IMR-90 (cell line): ENCODE data around the gene NRXN2. TPM values are rescaled to one million over a fixed set of nuclear protein-coding genes. Genes with fewer than 3 reads are reported as not detected.

ENCODE experiments used
- ATAC-seq: fragments of 200-7000 bp; cut with Tn5 transposase; 2 replicates; pipeline ENCODE4 v1.9.1; 2020; ENCODE audit warnings: low read depth, mild to moderate bottlenecking, moderate library complexity
- BruUV-seq: library from RNA; stranded (reverse); fragments of 400-500 nt; replicated peaks from 2 replicates; lab custom pipeline; 2021; lab: Mats Ljungman, UMichigan
- CTCF ChIA-PET: fragments of 300-600 bp; formaldehyde crosslinking; extraction: SDS; loops from one replicate; lab custom pipeline; 2021; ENCODE audit warnings: antibody characterized with exemption; lab: Yijun Ruan, JAX
- POLR2A ChIA-PET: fragments of 300-600 bp; sonication (Branson Sonifier 250); formaldehyde crosslinking; loops from one replicate; lab custom pipeline; 2022; ENCODE audit warnings: antibody characterized with exemption; ENCODE audit not compliant: unreplicated experiment; lab: Charles Lee
- DNase-seq: peaks from one replicate; pipeline ENCODE4 v3.0.0; 2013
- H2AFZ ChIP-seq: replicated peaks from 2 replicates; pipeline ENCODE3; 2013; ENCODE audit warnings: low read length, mild to moderate bottlenecking; ENCODE audit not compliant: poor library complexity
- H2AK5ac ChIP-seq: 2 replicates; pipeline ENCODE4 v1.6.1; 2013; ENCODE audit warnings: low read depth, low read length, inconsistent platforms
- H2AK9ac ChIP-seq: replicated peaks from 2 replicates; pipeline ENCODE3; 2013; ENCODE audit warnings: mild to moderate bottlenecking, low read depth, low read length, moderate library complexity; ENCODE audit not compliant: poor library complexity
- H2BK120ac ChIP-seq: 2 replicates; pipeline ENCODE4 v1.6.1; 2013; ENCODE audit warnings: low read depth, low read length, inconsistent platforms
- H2BK15ac ChIP-seq: 3 replicates; pipeline ENCODE4 v1.6.1; 2013; ENCODE audit warnings: low read depth, low read length, inconsistent platforms
- H2BK20ac ChIP-seq: 2 replicates; pipeline ENCODE4 v1.6.1; 2013; ENCODE audit warnings: low read depth, mild to moderate bottlenecking, inconsistent platforms, low read length, moderate library complexity
- H2BK5ac ChIP-seq: 2 replicates; pipeline ENCODE4 v1.6.1; 2013; ENCODE audit warnings: mild to moderate bottlenecking, low read depth, low read length, inconsistent platforms; ENCODE audit not compliant: poor library complexity, severe bottlenecking
- H3K14ac ChIP-seq: replicated peaks from 2 replicates; pipeline ENCODE4 v1.6.1; 2013; ENCODE audit warnings: low read depth, low read length, inconsistent platforms
- H3K18ac ChIP-seq: 2 replicates; pipeline ENCODE4 v1.6.1; 2013; ENCODE audit warnings: low read depth, low read length, control low read depth
- H3K23ac ChIP-seq: 2 replicates; pipeline ENCODE4 v1.6.1; 2013; ENCODE audit warnings: low read depth, low read length, inconsistent platforms
- H3K27ac ChIP-seq: 2 replicates; pipeline ENCODE4 v1.5.1; 2013; ENCODE audit warnings: mild to moderate bottlenecking, control low read depth, low read length; ENCODE audit not compliant: insufficient read depth
- H3K27me3 ChIP-seq: 2 replicates; pipeline ENCODE4 v1.6.1; 2013; ENCODE audit warnings: low read length; ENCODE audit not compliant: control insufficient read depth, insufficient read depth
- H3K36me3 ChIP-seq: 2 replicates; pipeline ENCODE4 v1.6.1; 2013; ENCODE audit warnings: low read length, mixed read lengths; ENCODE audit not compliant: control insufficient read depth, insufficient read depth
- H3K4ac ChIP-seq: 2 replicates; pipeline ENCODE4 v1.6.1; 2013; ENCODE audit warnings: low read depth, low read length, inconsistent platforms
- H3K4me1 ChIP-seq: 2 replicates; pipeline ENCODE4 v1.6.1; 2013; ENCODE audit warnings: low read length, mixed read lengths; ENCODE audit not compliant: control insufficient read depth, insufficient read depth
- H3K4me2 ChIP-seq: 2 replicates; pipeline ENCODE4 v1.6.1; 2013; ENCODE audit warnings: low read depth, mild to moderate bottlenecking, control low read depth, low read length, moderate library complexity
- H3K4me3 ChIP-seq: 2 replicates; pipeline ENCODE4 v1.5.1; 2013; ENCODE audit warnings: low read depth, mild to moderate bottlenecking, control low read depth, low read length, moderate library complexity; ENCODE audit not compliant: insufficient read depth
- H3K56ac ChIP-seq: 2 replicates; pipeline ENCODE4 v1.6.1; 2013; ENCODE audit warnings: low read length, inconsistent platforms; ENCODE audit not compliant: insufficient read depth; ENCODE audit errors: extremely low read depth
- H3K79me1 ChIP-seq, 2 experiments: 2 replicates each; pipeline ENCODE4 v1.6.1; 2013; ENCODE audit warnings: low read length in 2 of 2, inconsistent platforms in 1 of 2, low read depth in 1 of 2
- H3K9ac ChIP-seq: 2 replicates; pipeline ENCODE4 v1.6.1; 2013; ENCODE audit warnings: low read depth, low read length, control low read depth
- H3K9me1 ChIP-seq: 2 replicates; pipeline ENCODE4 v1.6.1; 2013; ENCODE audit warnings: low read length, inconsistent platforms; ENCODE audit not compliant: insufficient read depth
- H3K9me3 ChIP-seq: 2 replicates; pipeline ENCODE4 v1.6.1; 2013; ENCODE audit warnings: low read length; ENCODE audit not compliant: control insufficient read depth, insufficient read depth
- H4K20me1 ChIP-seq: 2 replicates; pipeline ENCODE4 v1.6.1; 2013; ENCODE audit warnings: low read length, inconsistent platforms; ENCODE audit not compliant: insufficient read depth
- H4K5ac ChIP-seq: 2 replicates; pipeline ENCODE4 v1.6.1; 2013; ENCODE audit warnings: mild to moderate bottlenecking, low read depth, low read length, control low read depth
- H4K8ac ChIP-seq, 2 experiments: 2 replicates each; pipeline ENCODE4 v1.6.1; 2013; ENCODE audit warnings: low read depth in 2 of 2, low read length in 2 of 2, control low read depth in 1 of 2, inconsistent platforms in 1 of 2
- H4K91ac ChIP-seq: 2 replicates; pipeline ENCODE4 v1.6.1; 2013; ENCODE audit warnings: low read depth, low read length, inconsistent platforms; ENCODE audit not compliant: insufficient read depth
- CHD1 ChIP-seq: IDR thresholded peaks from 2 replicates; pipeline ENCODE4 v1.6.1; 2012; ENCODE audit warnings: low read depth, low read length, improper control_type of control experiment
- RCOR1 ChIP-seq: IDR thresholded peaks from 2 replicates; pipeline ENCODE4 v1.6.1; 2012; ENCODE audit warnings: mild to moderate bottlenecking, low read length, improper control_type of control experiment; ENCODE audit not compliant: insufficient replicate concordance
- WGBS, 2 experiments: methylation state at CpG; one replicate each; pipeline versions ENCODE4 v1.1.5 to v1.1.7; 2013; ENCODE audit warnings: missing lambda C conversion rate in 2 of 2; ENCODE audit not compliant: insufficient read length in 1 of 2; ENCODE audit errors: extremely low coverage in 2 of 2; 5-methylcytosine and 5-hydroxymethylcytosine counted together
- dilution Hi-C: fragments of 300-500 bp; cut with HindIII; formaldehyde crosslinking; loops from one replicate; pipeline ENCODE4 v1.14.3; 2018; ENCODE audit warnings: low sequenced_read_pairs; ENCODE audit not compliant: unreplicated experiment
- in situ Hi-C: fragments of 300-500 bp; cut with MboI; formaldehyde crosslinking; loops from 3 replicates; pipeline ENCODE4 v1.14.3; 2019; ENCODE audit warnings: low sequenced_read_pairs, inconsistent platforms, mixed read lengths
- intact Hi-C: fragments of 100-400 bp; cut with micrococcal nuclease; formaldehyde crosslinking; loops from 2 replicates; pipeline ENCODE4 v1.10.0; 2022
- polyA plus RNA-seq, 3 experiments: library from polyadenylated mRNA; depleted of rRNA; stranded (reverse); fragments of >200 nt; gene quantifications; 2 replicates each; pipeline ENCODE4 v1.2.3, GENCODE V29; 2012; ENCODE audit warnings: low replicate concordance in 1 of 3
- total RNA-seq: library from RNA; depleted of rRNA; stranded (reverse); fragments of >200 nt; gene quantifications from 2 replicates; pipeline ENCODE4 v1.2.3, GENCODE V29; 2012

NRXN2 gene
- total and polyA plus RNA-seq, 2 of the 4 experiments (the other 2 are of a cell fraction) = 0.18 to 0.22 TPM

DNA sequence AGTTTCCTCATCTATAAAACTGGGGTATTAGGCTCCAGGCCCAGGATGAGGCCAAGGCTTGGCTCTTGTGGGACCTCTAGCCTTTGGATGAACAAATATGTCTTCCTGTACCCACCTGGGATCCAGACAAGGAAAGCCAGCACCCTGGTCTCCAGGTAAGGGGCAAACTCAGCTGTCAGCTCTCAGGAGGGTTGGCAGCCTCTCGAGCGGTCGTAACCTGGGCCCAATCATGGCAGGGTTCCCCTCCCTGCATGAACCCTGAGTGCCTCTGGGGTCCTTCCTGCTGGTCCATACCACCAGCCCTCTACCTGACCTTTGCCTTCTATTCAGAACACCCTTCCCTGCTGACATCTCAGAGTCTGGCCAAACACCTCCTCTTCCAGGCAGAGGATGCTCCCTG, 112.4 kb downstream of the NRXN2 start:
- Histone ChIP-seq H3K18ac (no peak overlapping the region), H3K4me2 (no peak overlapping the region), H4K5ac (no peak overlapping the region), H3K36me3 (no peaks in the 10 kb centered on the region), H2BK120ac (no peak overlapping the region), H2AFZ (no peak overlapping the region), H4K20me1 (no peaks in the 10 kb centered on the region), H3K14ac (no peak overlapping the region), H3K4ac (no peak overlapping the region), H2BK5ac (no peak overlapping the region), H3K27me3 (peaks cover 65% of the 10 kb centered on the region), H2AK9ac (no peak overlapping the region), H3K4me3 (no peak overlapping the region), H3K9me3 (no peaks in the 10 kb centered on the region), H2BK20ac (no peak overlapping the region), H3K23ac (no peak overlapping the region), H4K91ac (no peak overlapping the region), H3K79me1 (no peaks in the 10 kb centered on the region), H4K8ac (no peak overlapping the region), H3K9me1 (no peaks in the 10 kb centered on the region), H3K4me1 (no peaks in the 10 kb centered on the region), H3K56ac (no peak overlapping the region), H3K9ac (no peak overlapping the region), H3K27ac (no peak overlapping the region), H2AK5ac (no peak overlapping the region), H2BK15ac (no peak overlapping the region)
- TF ChIP-seq RCOR1 (no peak), CHD1 (no peak)
- ChIA-PET CTCF (no interaction called here), POLR2A (no interaction called here)
- ATAC-seq (no peak), DNase-seq (no peak)
- WGBS, 2 experiments = no CpG with 5 or more reads among the region's 3 CpGs
- intact Hi-C loops (no loop called here), in situ Hi-C loops (no loop called here), dilution Hi-C loops (no loop called here)
- no TSS peak for BruUV-seq
